BLaER1 treated with 17β-estradiol and CSF1 and Interleukin-3, amounts not matched to agents 10 nM and 100 nM (cell line): Measurements from ENCODE around the gene POFUT1.
A peak's percentile ranks its signal among the peaks of the same experiment; 100 is the strongest.
"Not testable (repeated sequence)": the region's sequence is repeated elsewhere in the genome, so short reads cannot be mapped to it uniquely, and the experiment has no call there.

Source experiments
- H3K27ac ChIP-seq, 11 experiments: shearing (Covaris generic); formaldehyde crosslinking; 2 replicates each; pipeline ENCODE4 v1.8.1; 2022
- H3K27me3 ChIP-seq, 11 experiments: shearing (Covaris generic); formaldehyde crosslinking; 2 replicates each; pipeline ENCODE4 v1.8.1; 2022
- H3K36me3 ChIP-seq, 11 experiments: shearing (Covaris generic); formaldehyde crosslinking; 2 replicates each; pipeline ENCODE4 v1.8.1; 2022
- H3K4me1 ChIP-seq, 10 experiments: shearing (Covaris generic); formaldehyde crosslinking; 2 replicates each; pipeline ENCODE4 v1.8.1; 2022
- H3K4me2 ChIP-seq, 11 experiments: shearing (Covaris generic); formaldehyde crosslinking; 2 replicates each; pipeline ENCODE4 v1.8.1; 2022
- H3K4me3 ChIP-seq, 10 experiments: shearing (Covaris generic); formaldehyde crosslinking; 2 replicates each; pipeline ENCODE4 v1.8.1; 2022
- H3K9ac ChIP-seq, 11 experiments: shearing (Covaris generic); formaldehyde crosslinking; 2 replicates each; pipeline ENCODE4 v1.8.1; 2022
- H3K9me3 ChIP-seq, 11 experiments: shearing (Covaris generic); formaldehyde crosslinking; replicated peaks in 1 of 11; 2 replicates each; pipeline ENCODE4 v1.8.1; 2022
- H4K20me1 ChIP-seq, 11 experiments: shearing (Covaris generic); formaldehyde crosslinking; 2 replicates each; pipeline ENCODE4 v1.8.1; 2022
- Cebpa-rat ChIP-seq, 11 experiments: shearing (Covaris generic); IDR thresholded peaks; 2 replicates each; pipeline ENCODE4 v1.8.1; 2022

POFUT1 gene

GRCh38 chr20:32237419-32237818, 29.7 kb downstream of the POFUT1 start:
- Histone ChIP-seq H3K36me3 (peaks cover 44 to 58% (median 51%) of the 10 kb centered on the region in 11 experiments), H3K4me3 (no peak overlapping the region), H4K20me1 (peaks cover 0 to 3% (median 0%) of the 10 kb centered on the region in 11 experiments; a peak in 2 of 22 replicates), H3K27me3 (no peaks in the 10 kb centered on the region), H3K4me1 (peaks cover 25 to 45% (median 35%) of the 10 kb centered on the region in 10 experiments), H3K27ac (no peak overlapping the region), H3K9me3 (no peaks in the 10 kb centered on the region), H3K9ac (no peak overlapping the region), H3K4me2 (no peak overlapping the region)
- TF ChIP-seq Cebpa-rat (IDR thresholded peaks at IDR 0.05), result no peak

- H4K20me1 ChIP-seq, result peaks cover 0 to 3% (median 0%) of the 10 kb centered on the region in 11 experiments; a peak in 2 of 22 replicates
- no peak for TF ChIP-seq Cebpa-rat (IDR thresholded peaks at IDR 0.05)
- H3K36me3 ChIP-seq, result peaks cover 31 to 44% (median 37%) of the 10 kb centered on the region in 11 experiments
- no peak overlapping the region for H3K4me3 ChIP-seq
- H3K9ac ChIP-seq, result no peak overlapping the region
- H3K4me1 ChIP-seq, result peaks cover 25 to 36% (median 33%) of the 10 kb centered on the region in 10 experiments
- no peak overlapping the region; a peak in 1 of 22 replicates for H3K27ac ChIP-seq
- H3K4me2 ChIP-seq, result peak overlapping the region; percentile 39 to 79 (median 58); a peak in 20 of 22 replicates
- no peaks in the 10 kb centered on the region for H3K9me3 ChIP-seq
- H3K27me3 ChIP-seq, result no peaks in the 10 kb centered on the region
These were observed 31.1 kb downstream of the POFUT1 start for GRCh38 chr20:32238483-32239425.

GRCh38 chr20:32240205-32240604, 32.5 kb downstream of the POFUT1 start:
- Histone ChIP-seq H3K4me3 (no peak overlapping the region), H3K27me3 (no peaks in the 10 kb centered on the region), H3K9ac (peak overlapping the region in 1 of 11 experiments; percentile 25; a peak in 1 of 22 replicates), H3K9me3 (no peaks in the 10 kb centered on the region), H4K20me1 (peaks cover 0 to 3% (median 0%) of the 10 kb centered on the region in 11 experiments; a peak in 2 of 22 replicates), H3K4me1 (peaks cover 21 to 36% (median 30%) of the 10 kb centered on the region in 10 experiments), H3K36me3 (peaks cover 16 to 30% (median 23%) of the 10 kb centered on the region in 11 experiments), H3K4me2 (peak overlapping the region; percentile 39 to 79 (median 58)), H3K27ac (no peak overlapping the region)
- TF ChIP-seq Cebpa-rat (IDR thresholded peaks at IDR 0.05), result no peak

GRCh38 chr20:32241807-32242206, 34.1 kb downstream of the POFUT1 start:
- H3K9me3 ChIP-seq, result no peaks in the 10 kb centered on the region
- H3K4me3 ChIP-seq, result no peak overlapping the region
- peaks cover 21 to 36% (median 30%) of the 10 kb centered on the region in 10 experiments for H3K4me1 ChIP-seq
- H3K27ac ChIP-seq, result no peak overlapping the region
- peaks cover 0 to 3% (median 0%) of the 10 kb centered on the region in 11 experiments; a peak in 2 of 22 replicates for H4K20me1 ChIP-seq
- no peaks in the 10 kb centered on the region for H3K27me3 ChIP-seq
- H3K36me3 ChIP-seq, result peaks cover 2 to 14% (median 7%) of the 10 kb centered on the region in 11 experiments; a peak in 17 of 22 replicates
- no peak for TF ChIP-seq Cebpa-rat (IDR thresholded peaks at IDR 0.05)
- H3K4me2 ChIP-seq, result peak overlapping the region in 4 of 11 experiments; percentile 21 to 65 (median 55); a peak in 3 of 22 replicates
- no peak overlapping the region for H3K9ac ChIP-seq

- H3K36me3 ChIP-seq, result no peaks in the 10 kb centered on the region
- no peak overlapping the region for H3K9ac ChIP-seq
- no peaks in the 10 kb centered on the region for H3K27me3 ChIP-seq
- no peak for TF ChIP-seq Cebpa-rat (IDR thresholded peaks at IDR 0.05)
- peaks cover 24 to 45% (median 38%) of the 10 kb centered on the region in 10 experiments for H3K4me1 ChIP-seq
- no peaks in the 10 kb centered on the region for H4K20me1 ChIP-seq
- no peak overlapping the region for H3K27ac ChIP-seq
- H3K4me2 ChIP-seq, result no peak overlapping the region
- no peaks in the 10 kb centered on the region for H3K9me3 ChIP-seq
- no peak overlapping the region for H3K4me3 ChIP-seq
These were observed 36.6 kb downstream of the POFUT1 start for GRCh38 chr20:32244150-32244823.

GRCh38 chr20:32244959-32245358, 37.3 kb downstream of the POFUT1 start:
- Histone ChIP-seq H3K4me2 (no peak overlapping the region), H3K27ac (no peak overlapping the region), H3K9ac (no peak overlapping the region), H3K36me3 (no peaks in the 10 kb centered on the region), H4K20me1 (no peaks in the 10 kb centered on the region), H3K9me3 (no peaks in the 10 kb centered on the region), H3K27me3 (no peaks in the 10 kb centered on the region), H3K4me3 (no peak overlapping the region), H3K4me1 (peaks cover 17 to 42% (median 34%) of the 10 kb centered on the region in 10 experiments)
- TF ChIP-seq Cebpa-rat (IDR thresholded peaks at IDR 0.05), result no peak

- not testable (repeated sequence) for H3K36me3 ChIP-seq, H3K27me3 ChIP-seq, H3K27ac ChIP-seq, H3K9me3 ChIP-seq, H4K20me1 ChIP-seq, H3K4me2 ChIP-seq, H3K9ac ChIP-seq, H3K4me3 ChIP-seq
- H3K4me1 ChIP-seq, result peaks cover 10 to 30% (median 22%) of the 10 kb centered on the region in 10 experiments; a peak in 19 of 20 replicates
These were observed 38.5 kb downstream of the POFUT1 start for GRCh38 chr20:32246208-32246607.

GRCh38 chr20:32248043-32248442, 40.4 kb downstream of the POFUT1 start:
- Histone ChIP-seq H3K4me3 (no peak overlapping the region), H3K9me3 (no peaks in the 10 kb centered on the region), H3K27me3 (no peaks in the 10 kb centered on the region), H3K9ac (peak overlapping the region in 2 of 11 experiments; percentile 7 to 11; a peak in 1 of 22 replicates), H3K4me1 (peaks cover 10 to 23% (median 21%) of the 10 kb centered on the region in 10 experiments; a peak in 19 of 20 replicates), H3K4me2 (peak overlapping the region in 10 of 11 experiments; percentile 5 to 55 (median 38); a peak in 13 of 22 replicates), H3K27ac (peak overlapping the region in 8 of 11 experiments; percentile 1 to 53 (median 17); a peak in 10 of 22 replicates), H3K36me3 (no peaks in the 10 kb centered on the region), H4K20me1 (no peaks in the 10 kb centered on the region)
- no peak for TF ChIP-seq Cebpa-rat (IDR thresholded peaks at IDR 0.05)
